ENCODE data around the gene LRRC39.
"Not testable (repeated sequence)": the region's sequence is repeated elsewhere in the genome, so short reads cannot be mapped to it uniquely, and the experiment has no call there.

LRRC39 gene

GRCh38 chr1:100178091-100178490, at the start of gene LRRC39:
Gene LRRC39 (minus strand): TSS chr1:100178256. CDS start chr1:100168516, 9,740 bp downstream.
- no peak for DNase-seq (ENCODE audit: low read depth in 2 of 2)

- DNase-seq (ENCODE audit: low read depth in 2 of 2), result no peak
These were observed 44.4 kb upstream of the LRRC39 start for GRCh38 chr1:100222428-100222827.

GRCh38 chr1:100219883-100220282, 41.8 kb upstream of the LRRC39 start:
- DNase-seq (ENCODE audit: low read depth in 2 of 2), result no peak

- no peak for DNase-seq (ENCODE audit: low read depth in 2 of 2)
These were observed 41.4 kb upstream of the LRRC39 start for GRCh38 chr1:100219457-100219856.

GRCh38 chr1:100217834-100218233, 39.8 kb upstream of the LRRC39 start:
- DNase-seq (ENCODE audit: low read depth in 2 of 2), result no peak

- DNase-seq (ENCODE audit: low read depth in 2 of 2), result no peak
These were observed 37.0 kb upstream of the LRRC39 start for GRCh38 chr1:100215101-100215500.

- DNase-seq (ENCODE audit: low read depth in 2 of 2), result no peak
These were observed 35.1 kb upstream of the LRRC39 start for GRCh38 chr1:100213141-100213540.

GRCh38 chr1:100206301-100206700, 28.2 kb upstream of the LRRC39 start:
- DNase-seq (ENCODE audit: low read depth in 2 of 2), result no peak

GRCh38 chr1:100205593-100205992, 27.5 kb upstream of the LRRC39 start:
- DNase-seq (ENCODE audit: low read depth in 2 of 2), result not testable (repeated sequence)

GRCh38 chr1:100205103-100205502, 27.0 kb upstream of the LRRC39 start:
- not testable (repeated sequence) for DNase-seq (ENCODE audit: low read depth in 2 of 2)

GRCh38 chr1:100202703-100203102, 24.6 kb upstream of the LRRC39 start:
- not testable (repeated sequence) for DNase-seq (ENCODE audit: low read depth in 2 of 2)

GRCh38 chr1:100200060-100200459, 22.0 kb upstream of the LRRC39 start:
- DNase-seq (ENCODE audit: low read depth in 2 of 2), result not testable (repeated sequence)

GRCh38 chr1:100198596-100198995, 20.5 kb upstream of the LRRC39 start:
- DNase-seq (ENCODE audit: low read depth in 2 of 2), result no peak

GRCh38 chr1:100188617-100189016, 10.6 kb upstream of the LRRC39 start:
- peak; percentile 17 to 20 for DNase-seq (ENCODE audit: low read depth in 2 of 2)

GRCh38 chr1:100187912-100188311, 9.9 kb upstream of the LRRC39 start:
- DNase-seq (ENCODE audit: low read depth in 2 of 2), result no peak

- DNase-seq (ENCODE audit: low read depth in 2 of 2), result no peak
These were observed 6.5 kb upstream of the LRRC39 start for GRCh38 chr1:100184536-100184935.

- DNase-seq (ENCODE audit: low read depth in 2 of 2), result no peak
These were observed 5.3 kb upstream of the LRRC39 start for GRCh38 chr1:100183370-100183769.

- DNase-seq (ENCODE audit: low read depth in 2 of 2), result no peak
These were observed 588 bp downstream of the LRRC39 start for GRCh38 chr1:100177295-100178041.

GRCh38 chr1:100168051-100168450, 10.0 kb downstream of the LRRC39 start:
- no peak for DNase-seq (ENCODE audit: low read depth in 2 of 2)

- DNase-seq (ENCODE audit: low read depth in 2 of 2), result no peak
These were observed 13.4 kb downstream of the LRRC39 start for GRCh38 chr1:100164702-100165101.

GRCh38 chr1:100164216-100164615, 13.8 kb downstream of the LRRC39 start:
- peak; percentile 39 to 45 for DNase-seq (ENCODE audit: low read depth in 2 of 2)

GRCh38 chr1:100162881-100163280, 15.2 kb downstream of the LRRC39 start:
- DNase-seq (ENCODE audit: low read depth in 2 of 2), result no peak

- DNase-seq (ENCODE audit: low read depth in 2 of 2), result no peak
These were observed 25.8 kb downstream of the LRRC39 start for GRCh38 chr1:100152271-100152670.

GRCh38 chr1:100151679-100152078, 26.4 kb downstream of the LRRC39 start:
- DNase-seq (ENCODE audit: low read depth in 2 of 2), result no peak

Measured in fibroblast of skin of left biceps (primary cell).